NCI-H2107 treated with DMSO at 0.1 percent for 48 hours (cell line): Measurements from ENCODE around the gene OVAAL.
"Not testable (repeated sequence)": the region's sequence is repeated elsewhere in the genome, so short reads cannot be mapped to it uniquely, and the experiment has no call there.

Experiments used
- DNase-seq: peaks from one replicate; lab custom pipeline; 2025; ENCODE audit not compliant: unreplicated experiment; lab: John Stamatoyannopoulos, UW

Gene OVAAL

GRCh38 chr1:180540697-180541594 lies 17.8 kb upstream of the OVAAL start:
- peak; percentile 13 for DNase-seq

GRCh38 chr1:180542113-180542837 lies 16.5 kb upstream of the OVAAL start:
- no peak for DNase-seq

- DNase-seq = no peak
Observed at GRCh38 chr1:180542838-180543145, 16.0 kb upstream of the OVAAL start.

GRCh38 chr1:180544050-180544449 lies 14.7 kb upstream of the OVAAL start:
- DNase-seq = no peak

GRCh38 chr1:180545991-180546390 lies 12.8 kb upstream of the OVAAL start:
- DNase-seq = no peak

GRCh38 chr1:180548686-180549317 lies 10.0 kb upstream of the OVAAL start:
- peak; percentile 91 for DNase-seq

- DNase-seq = peak; percentile 22
Observed at GRCh38 chr1:180549770-180550169, 9.0 kb upstream of the OVAAL start.

- DNase-seq = no peak
Observed at GRCh38 chr1:180550241-180550640, 8.5 kb upstream of the OVAAL start.

GRCh38 chr1:180551997-180552396 lies 6.8 kb upstream of the OVAAL start:
- DNase-seq = no peak

GRCh38 chr1:180553046-180553445 lies 5.7 kb upstream of the OVAAL start:
- not testable (repeated sequence) for DNase-seq

- no peak for DNase-seq
Observed at GRCh38 chr1:180555411-180555810, 3.4 kb upstream of the OVAAL start.

- DNase-seq = no peak
Observed at GRCh38 chr1:180560200-180560867, 1.6 kb downstream of the OVAAL start.

GRCh38 chr1:180560868-180561600 lies 2.3 kb downstream of the OVAAL start:
- no peak for DNase-seq

- DNase-seq = no peak
Observed at GRCh38 chr1:180562640-180563025, 3.9 kb downstream of the OVAAL start.

- DNase-seq = no peak
Observed at GRCh38 chr1:180563026-180563827, 4.5 kb downstream of the OVAAL start.

GRCh38 chr1:180565121-180565871 lies 6.5 kb downstream of the OVAAL start:
- no peak for DNase-seq

- DNase-seq = no peak
Observed at GRCh38 chr1:180566026-180566425, 7.3 kb downstream of the OVAAL start.

- no peak for DNase-seq
Observed at GRCh38 chr1:180566495-180566894, 7.7 kb downstream of the OVAAL start.

GRCh38 chr1:180567654-180568053 lies 8.9 kb downstream of the OVAAL start:
- no peak for DNase-seq
